H1 (cell line): ENCODE data around the gene TSGA10IP. TPM values are rescaled to one million over a fixed set of nuclear protein-coding genes. Genes with fewer than 3 reads are reported as not detected.

ENCODE experiments used
- CTCF ChIA-PET: fragments of 300-600 bp; sonication (Branson Sonifier 250); formaldehyde crosslinking; loops from one replicate; lab custom pipeline; 2021; ENCODE audit not compliant: partially characterized antibody; lab: Charles Lee
- POLR2A ChIA-PET: fragments of 300-600 bp; sonication (Branson Sonifier 250); formaldehyde crosslinking; loops from one replicate; lab custom pipeline; 2021; ENCODE audit warnings: inconsistent platforms; ENCODE audit not compliant: partially characterized antibody; lab: Charles Lee
- DNase-seq, 2 experiments: peaks; one replicate each; pipeline versions ENCODE4 v3.0.0 to v3.0.0-alpha.2; 2010 to 2022; ENCODE audit warnings: low spot score in 2 of 2, low read depth in 1 of 2, mixed read lengths in 1 of 2
- FAIRE-seq: peaks from 2 replicates; lab custom pipeline; 2011; peaks lifted over from hg19 to GRCh38; lab: Jason Lieb, UNC
- H2AFZ ChIP-seq: 2 replicates; pipeline ENCODE4 v1.8.1; 2012; ENCODE audit warnings: low read length, inconsistent platforms
- H2AK5ac ChIP-seq: 2 replicates; pipeline ENCODE4 v1.6.1; 2013; ENCODE audit warnings: low read depth, low read length
- H2BK120ac ChIP-seq: replicated peaks from 2 replicates; pipeline ENCODE3; 2013; ENCODE audit warnings: low read depth, low read length, inconsistent platforms
- H2BK12ac ChIP-seq: 2 replicates; pipeline ENCODE4 v1.6.1; 2013; ENCODE audit warnings: low read depth, low read length
- H2BK15ac ChIP-seq: 2 replicates; pipeline ENCODE4 v1.6.1; 2013; ENCODE audit warnings: low read length
- H2BK20ac ChIP-seq: 2 replicates; pipeline ENCODE4 v1.6.1; 2013; ENCODE audit warnings: low read length
- H2BK5ac ChIP-seq: 2 replicates; pipeline ENCODE4 v1.6.1; 2013; ENCODE audit warnings: low read depth, low read length
- H3K14ac ChIP-seq: 2 replicates; pipeline ENCODE4 v1.6.1; 2013; ENCODE audit warnings: inconsistent platforms; ENCODE audit not compliant: insufficient read length
- H3K18ac ChIP-seq: 2 replicates; pipeline ENCODE4 v1.6.1; 2013; ENCODE audit warnings: low read length; ENCODE audit errors: extremely low read depth
- H3K23ac ChIP-seq: 2 replicates; pipeline ENCODE4 v1.6.1; 2013; ENCODE audit warnings: inconsistent platforms; ENCODE audit not compliant: insufficient read length
- H3K23me2 ChIP-seq: 2 replicates; pipeline ENCODE4 v1.6.1; 2013; ENCODE audit warnings: low read depth, low read length
- H3K27ac ChIP-seq: 2 replicates; pipeline ENCODE4 v1.6.1; 2011; ENCODE audit warnings: low read depth, low read length, inconsistent platforms
- H3K27me3 ChIP-seq, 4 experiments: replicated peaks in 1 of 4; 1 replicate in 1 of 4; 2 replicates in 3 of 4; pipeline versions ENCODE4 v1.6.1 to v1.8.1; 2011 to 2013; ENCODE audit warnings: low read length in 3 of 4, mild to moderate bottlenecking in 3 of 4, inconsistent platforms in 2 of 4, mixed read lengths in 2 of 4, moderate library complexity in 1 of 4; ENCODE audit not compliant: control insufficient read depth in 3 of 4, insufficient read depth in 3 of 4; ENCODE audit errors: extremely low read depth in 1 of 4
- H3K36me3 ChIP-seq, 4 experiments: 2 replicates each; pipeline versions ENCODE4 v1.6.1 to v1.8.1; 2011 to 2013; ENCODE audit warnings: mild to moderate bottlenecking in 4 of 4, low read length in 3 of 4, moderate library complexity in 2 of 4, control low read depth in 1 of 4, inconsistent platforms in 1 of 4; ENCODE audit not compliant: insufficient read depth in 4 of 4, control insufficient read depth in 2 of 4
- H3K4ac ChIP-seq: replicated peaks from 2 replicates; pipeline ENCODE3; 2013; ENCODE audit warnings: low read length, low read depth, mixed read lengths, inconsistent platforms; ENCODE audit not compliant: insufficient read length
- H3K4me1 ChIP-seq, 4 experiments: replicated peaks in 1 of 4; 1 replicate in 1 of 4; 2 replicates in 3 of 4; pipeline versions ENCODE4 v1.6.1 to v1.8.1; 2011 to 2013; ENCODE audit warnings: low read length in 3 of 4, inconsistent platforms in 2 of 4, mixed read lengths in 1 of 4; ENCODE audit not compliant: insufficient read depth in 4 of 4, control insufficient read depth in 3 of 4
- H3K4me2 ChIP-seq, 2 experiments: 2 replicates each; pipeline versions ENCODE4 v1.6.1 to v1.8.1; 2011 to 2013; ENCODE audit warnings: low read depth in 2 of 2, low read length in 2 of 2, control low read depth in 1 of 2, inconsistent platforms in 1 of 2, mild to moderate bottlenecking in 1 of 2; ENCODE audit not compliant: insufficient read depth in 1 of 2
- H3K4me3 ChIP-seq, 4 experiments: fragments of 200-600, 300-600 bp in 1 of 4; sonication (generic), shearing (Covaris generic), sonication (Bioruptor Twin) in 1 of 4; 2 replicates each; pipeline versions ENCODE4 v1.5.1 to v1.8.1; 2011 to 2016; ENCODE audit warnings: low read length in 4 of 4, low read depth in 3 of 4, control low read depth in 2 of 4, inconsistent platforms in 2 of 4, mild to moderate bottlenecking in 2 of 4, mixed read lengths in 1 of 4, moderate library complexity in 1 of 4; ENCODE audit not compliant: insufficient read depth in 2 of 4; ENCODE audit errors: extremely low read depth in 1 of 4
- H3K56ac ChIP-seq: replicated peaks from 2 replicates; pipeline ENCODE3; 2013; ENCODE audit warnings: low read depth, mild to moderate bottlenecking, mixed read lengths, low read length, inconsistent platforms; ENCODE audit not compliant: insufficient read length
- H3K79me1 ChIP-seq: 2 replicates; pipeline ENCODE4 v1.6.1; 2013; ENCODE audit warnings: low read depth, low read length, control low read depth
- H3K79me2 ChIP-seq, 2 experiments: 2 replicates each; pipeline versions ENCODE4 v1.6.1 to v1.8.1; 2012 to 2013; ENCODE audit warnings: low read length in 2 of 2, mild to moderate bottlenecking in 2 of 2, inconsistent platforms in 1 of 2; ENCODE audit not compliant: insufficient read depth in 2 of 2, control insufficient read depth in 1 of 2
- H3K9ac ChIP-seq, 4 experiments: replicated peaks in 1 of 4; 1 replicate in 1 of 4; 2 replicates in 3 of 4; pipeline versions ENCODE4 v1.6.1 to v1.8.1; 2011 to 2013; ENCODE audit warnings: low read depth in 3 of 4, low read length in 3 of 4, control low read depth in 2 of 4, mild to moderate bottlenecking in 2 of 4, moderate library complexity in 2 of 4, inconsistent platforms in 1 of 4; ENCODE audit errors: extremely low read depth in 1 of 4
- H3K9me3 ChIP-seq, 2 experiments: 2 replicates each; pipeline versions ENCODE4 v1.6.1 to v1.8.1; 2012 to 2013; ENCODE audit warnings: mild to moderate bottlenecking in 2 of 2, moderate library complexity in 2 of 2, control low read depth in 1 of 2, inconsistent platforms in 1 of 2, low read depth in 1 of 2, low read length in 1 of 2, mixed read lengths in 1 of 2; ENCODE audit not compliant: insufficient read depth in 2 of 2
- H4K20me1 ChIP-seq, 2 experiments: replicated peaks in 1 of 2; 2 replicates each; pipeline versions ENCODE3 to v1.8.1; 2011 to 2013; ENCODE audit warnings: inconsistent platforms in 2 of 2, low read length in 2 of 2, mild to moderate bottlenecking in 1 of 2; ENCODE audit not compliant: insufficient read depth in 2 of 2, control insufficient read depth in 1 of 2
- H4K5ac ChIP-seq: 2 replicates; pipeline ENCODE4 v1.6.1; 2013; ENCODE audit warnings: low read length, low read depth, mixed read lengths, inconsistent platforms; ENCODE audit not compliant: insufficient read length
- H4K8ac ChIP-seq: 2 replicates; pipeline ENCODE4 v1.8.0; 2013; ENCODE audit warnings: mild to moderate bottlenecking, moderate library complexity, low read length, inconsistent platforms; ENCODE audit not compliant: insufficient read depth; ENCODE audit errors: extremely low read depth
- H4K91ac ChIP-seq: replicated peaks from 2 replicates; pipeline ENCODE3; 2013; ENCODE audit warnings: low read length, mixed read lengths, inconsistent platforms; ENCODE audit not compliant: insufficient read length
- ATF3 ChIP-seq: IDR thresholded peaks from 2 replicates; pipeline ENCODE4 v1.6.1; 2011; ENCODE audit warnings: low read depth, mild to moderate bottlenecking, low read length; ENCODE audit not compliant: insufficient read depth
- CEBPB ChIP-seq: IDR thresholded peaks from 2 replicates; pipeline ENCODE4 v1.6.1; 2012; ENCODE audit warnings: low read depth, low read length
- CHD2 ChIP-seq: IDR thresholded peaks from 2 replicates; pipeline ENCODE4 v1.6.1; 2012; ENCODE audit warnings: low read length, improper control_type of control experiment
- JUN ChIP-seq: IDR thresholded peaks from 2 replicates; pipeline ENCODE4 v1.6.1; 2011; ENCODE audit warnings: low read depth, mild to moderate bottlenecking, improper control_type of control experiment, low read length
- KDM1A ChIP-seq: fragments of 200-600, 300-600 bp; sonication (generic); IDR thresholded peaks from 2 replicates; pipeline ENCODE4 v1.7.1; 2016; ENCODE audit warnings: mild to moderate bottlenecking, low read length, borderline replicate concordance
- NRF1 ChIP-seq: IDR thresholded peaks from 2 replicates; pipeline ENCODE4 v1.6.1; 2011; ENCODE audit warnings: mild to moderate bottlenecking, low read depth, low read length, improper control_type of control experiment
- SAP30 ChIP-seq: fragments of 300-600 bp; sonication (generic); IDR thresholded peaks from 2 replicates; pipeline ENCODE4 v1.7.1; 2012; ENCODE audit warnings: low read length, moderate library complexity, mild to moderate bottlenecking, inconsistent platforms; ENCODE audit not compliant: insufficient read depth, insufficient replicate concordance
- SP2 ChIP-seq: IDR thresholded peaks from 2 replicates; pipeline ENCODE4 v1.6.1; 2012; ENCODE audit warnings: mild to moderate bottlenecking, low read length, inconsistent platforms
- TBP ChIP-seq: IDR thresholded peaks from 2 replicates; pipeline ENCODE4 v1.6.1; 2011; ENCODE audit warnings: low read depth, low read length, improper control_type of control experiment
- USF2 ChIP-seq: IDR thresholded peaks from 2 replicates; pipeline ENCODE4 v1.6.1; 2011; ENCODE audit warnings: low read length, improper control_type of control experiment
- YY1 ChIP-seq: IDR thresholded peaks from 2 replicates; pipeline ENCODE4 v1.6.1; 2011; ENCODE audit warnings: low read depth, mild to moderate bottlenecking, low read length
- WGBS, 2 experiments: shearing (Covaris generic) in 1 of 2; methylation state at CpG; one replicate each; pipeline versions ENCODE4 v1.1.6 to v1.1.7; 2013 to 2015; ENCODE audit warnings: low lambda C conversion rate in 2 of 2, mixed read lengths in 2 of 2, inconsistent platforms in 1 of 2, low coverage in 1 of 2, missing lambda C conversion rate in 1 of 2; ENCODE audit not compliant: insufficient replicate concordance in 2 of 2, insufficient coverage in 1 of 2, insufficient read length in 1 of 2; ENCODE audit errors: extremely low coverage in 1 of 2, missing lambda C conversion rate in 1 of 2; 5-methylcytosine and 5-hydroxymethylcytosine counted together
- polyA plus RNA-seq, 7 experiments: library from polyadenylated mRNA; depleted of rRNA in 3 of 7; stranded (reverse) in 5 of 7; unstranded in 2 of 7; fragments of >200 nt in 5 of 7; fragments of 200-250 nt in 2 of 7; gene quantifications; 1 replicate in 5 of 7; 2 replicates in 1 of 7; 4 replicates in 1 of 7; pipeline versions ENCODE4 v1.2.1 to v1.2.3, GENCODE V29; 2011 to 2013; ENCODE audit warnings: missing spikeins in 2 of 7, mixed read lengths in 2 of 7
- total RNA-seq: library from RNA; stranded (reverse); fragmentation: NEBNext Ultra II Directional; extraction: Animal tissue kit (Norgen Biotek cat#: 25700); gene quantifications from 2 replicates; pipeline ENCODE4 v1.2.1, GENCODE V29; 2021

The TSGA10IP gene
- total and polyA plus RNA-seq, 2 of the 8 experiments (the other 6 are each of a cell fraction or from before 2014, with no cell fraction given) = 1.9 to 6.0 TPM

GRCh38 chr11:65954771-65955170, 9.5 kb downstream of the TSGA10IP start:
- no peaks in the 10 kb centered on the region for H3K23me2 ChIP-seq
- FAIRE-seq = no peak
- WGBS, 2 experiments = 91% methylated on average over 7 of the region's 8 CpGs; no CpG with 5 or more reads in 1 of the 2 experiments
- H3K9ac ChIP-seq = no peak overlapping the region; a peak in 1 of 7 replicates
- no peaks in the 10 kb centered on the region for H3K36me3 ChIP-seq
- H2BK120ac ChIP-seq = no peak overlapping the region
- H2BK15ac ChIP-seq = no peak overlapping the region
- no peak overlapping the region for H2BK20ac ChIP-seq
- H3K4me3 ChIP-seq = no peak overlapping the region
- CTCF ChIA-PET = interaction anchor here (0.5 to 1.4 kb wide), 7 partner anchors 8 to 536 kb away, joined by 3 to 4 read pairs (median 3); no protein-coding TSS in a partner anchor
- no peak overlapping the region for H3K4me2 ChIP-seq
- H4K20me1 ChIP-seq = no peaks in the 10 kb centered on the region
- no peak overlapping the region for H3K56ac ChIP-seq
- H3K14ac ChIP-seq = no peak overlapping the region
- H4K5ac ChIP-seq = no peak overlapping the region
- peaks cover 0 to 5% (median 0%) of the 10 kb centered on the region in 4 experiments; a peak in 3 of 7 replicates for H3K4me1 ChIP-seq
- H3K79me1 ChIP-seq = no peaks in the 10 kb centered on the region
- H2BK12ac ChIP-seq = no peak overlapping the region
- H3K79me2 ChIP-seq = no peaks in the 10 kb centered on the region
- no peak overlapping the region; the same call in 1 of the 2 replicates for H4K8ac ChIP-seq
- no peak for DNase-seq
- no peak overlapping the region for H2AFZ ChIP-seq
- H3K9me3 ChIP-seq = no peaks in the 10 kb centered on the region
- no peak overlapping the region for H2AK5ac ChIP-seq
- no peak overlapping the region for H3K18ac ChIP-seq
- H3K27ac ChIP-seq = 0 out of 2 replicates have a peak overlapping the region, but pooled peaks have one; percentile 4
- H3K27me3 ChIP-seq = no peaks in the 10 kb centered on the region
- H4K91ac ChIP-seq = no peak overlapping the region
- no peak overlapping the region for H2BK5ac ChIP-seq
- TF ChIP-seq SP2 (no peak), CHD2 (no peak), SAP30 (no peak), JUN (no peak), CEBPB (no peak), USF2 (no peak), YY1 (no peak), KDM1A (no peak), TBP (no peak), NRF1 (no peak), ATF3 (no peak)
- no peak overlapping the region for H3K4ac ChIP-seq
- POLR2A ChIA-PET = interaction anchor here (0.6 to 1.5 kb wide), 5 partner anchors 9 to 234 kb away, joined by 3 to 6 read pairs (median 3); partner anchors contain the start of gene TSGA10IP
- H3K23ac ChIP-seq = no peak overlapping the region
